Right lobe of liver (tissue), 6 donors: Measurements from ENCODE around the gene PDSS2. TPM values are rescaled to one million over a fixed set of nuclear protein-coding genes. Genes with fewer than 3 reads are reported as not detected.

Experiments
- ATAC-seq, 4 donors: fragments of 200-7000 bp; cut with Tn5 transposase; one replicate each; pipeline ENCODE4 v1.9.1; 2020; ENCODE audit warnings: mild to moderate bottlenecking in 4 of 4, moderate library complexity in 4 of 4
- DNase-seq, 3 donors: peaks; one replicate each; pipeline ENCODE4 v3.0.0-alpha.2; 2020
- H3K27ac ChIP-seq, 3 donors: fragments of 200-600 bp; one replicate each; pipeline ENCODE4 v1.8.0; 2022
- H3K27me3 ChIP-seq, 2 donors: fragments of 200-600 bp; one replicate each; pipeline ENCODE4 v1.8.0; 2022
- H3K36me3 ChIP-seq, 4 donors: fragments of 200-600 bp; sonication (generic) in 1 of 4; one replicate each; pipeline versions ENCODE4 v1.5.1 to v1.8.0; 2017 to 2022; ENCODE audit warnings: control low read depth in 1 of 4
- H3K4me1 ChIP-seq, 4 donors: fragments of 200-600 bp; sonication (generic) in 1 of 4; one replicate each; pipeline versions ENCODE4 v1.5.1 to v1.8.0; 2017 to 2022; ENCODE audit warnings: control low read depth in 1 of 4
- H3K4me3 ChIP-seq, 3 donors: fragments of 200-600 bp; one replicate each; pipeline ENCODE4 v1.8.0; 2022
- H3K9me3 ChIP-seq, 4 donors: fragments of 200-600 bp; sonication (generic) in 1 of 4; one replicate each; pipeline versions ENCODE4 v1.5.1 to v1.8.0; 2017 to 2022; ENCODE audit warnings: control low read depth in 1 of 4
- POLR2A ChIP-seq: fragments of 450-650 bp; IDR thresholded peaks from one replicate; pipeline ENCODE4 v1.6.1; 2017; ENCODE audit warnings: antibody characterized with exemption, mild to moderate bottlenecking
- WGBS: methylation state at CpG from one replicate; pipeline ENCODE4 v1.1.6; 2018; ENCODE audit warnings: low coverage, low lambda C conversion rate; ENCODE audit not compliant: insufficient coverage; ENCODE audit errors: missing lambda C conversion rate; 5-methylcytosine and 5-hydroxymethylcytosine counted together
- intact Hi-C, 2 donors: fragments of 100-400 bp; cut with DNase I; formaldehyde crosslinking; loops; one replicate each; pipeline versions ENCODE4 v1.11.2 to v1.14.1; 2022
- total RNA-seq, 6 experiments: library from RNA; depleted of rRNA in 2 of 6; stranded (reverse); fragments of >200 nt in 2 of 6; fragmentation: NEBNext Ultra II Directional in 3 of 6; extraction: Animal tissue kit (Norgen Biotek cat#: 25700) in 3 of 6; gene quantifications; one replicate each; pipeline versions ENCODE4 v1.1.0 to v1.2.4, GENCODE V29; 2016 to 2023
- TF ChIP-seq, protein P1 (sequence below), 4 donors: fragments of 200-600 bp in 3 of 4; fragments of 450-650 bp in 1 of 4; IDR thresholded peaks; one replicate each; pipeline versions ENCODE4 v1.5.1 to v1.8.0; 2016 to 2022; ENCODE audit warnings: antibody characterized with exemption in 4 of 4, mild to moderate bottlenecking in 2 of 4
- donor health status: DM: no; HTN: yes; CAD: no.
- donor health status: DM: no; HTN: no; CAD: no.
- donor health status: DM: no; HTN: no; CAD: no.
- donor health status: DM: no; HTN: yes; CAD: no.
- donor health status: DM: no; HTN: yes; CAD: no.

Gene PDSS2
- total RNA-seq, 6 experiments from 2014 or later, result 17.0 to 25.1 (median 19.0) TPM

GRCh38 chr6:107267634-107268033 lies 191.7 kb downstream of the PDSS2 start:
- Histone ChIP-seq H3K4me1 (peaks cover 0 to 30% (median 0%) of the 10 kb centered on the region in 4 donors), H3K27me3 (no peaks in the 10 kb centered on the region), H3K4me3 (no peak overlapping the region), H3K27ac (no peak overlapping the region), H3K9me3 (no peaks in the 10 kb centered on the region), H3K36me3 (no peaks in the 10 kb centered on the region)
- TF ChIP-seq POLR2A, result no peak
- TF ChIP-seq, protein P1, sequence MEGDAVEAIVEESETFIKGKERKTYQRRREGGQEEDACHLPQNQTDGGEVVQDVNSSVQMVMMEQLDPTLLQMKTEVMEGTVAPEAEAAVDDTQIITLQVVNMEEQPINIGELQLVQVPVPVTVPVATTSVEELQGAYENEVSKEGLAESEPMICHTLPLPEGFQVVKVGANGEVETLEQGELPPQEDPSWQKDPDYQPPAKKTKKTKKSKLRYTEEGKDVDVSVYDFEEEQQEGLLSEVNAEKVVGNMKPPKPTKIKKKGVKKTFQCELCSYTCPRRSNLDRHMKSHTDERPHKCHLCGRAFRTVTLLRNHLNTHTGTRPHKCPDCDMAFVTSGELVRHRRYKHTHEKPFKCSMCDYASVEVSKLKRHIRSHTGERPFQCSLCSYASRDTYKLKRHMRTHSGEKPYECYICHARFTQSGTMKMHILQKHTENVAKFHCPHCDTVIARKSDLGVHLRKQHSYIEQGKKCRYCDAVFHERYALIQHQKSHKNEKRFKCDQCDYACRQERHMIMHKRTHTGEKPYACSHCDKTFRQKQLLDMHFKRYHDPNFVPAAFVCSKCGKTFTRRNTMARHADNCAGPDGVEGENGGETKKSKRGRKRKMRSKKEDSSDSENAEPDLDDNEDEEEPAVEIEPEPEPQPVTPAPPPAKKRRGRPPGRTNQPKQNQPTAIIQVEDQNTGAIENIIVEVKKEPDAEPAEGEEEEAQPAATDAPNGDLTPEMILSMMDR (IDR thresholded peaks at IDR 0.05), result no peak
- WGBS, result 100% methylated on average over 1 of the region's 1 CpG
- ATAC-seq (no peak), DNase-seq (no peak)
- intact Hi-C loops, result no loop called here

DNA sequence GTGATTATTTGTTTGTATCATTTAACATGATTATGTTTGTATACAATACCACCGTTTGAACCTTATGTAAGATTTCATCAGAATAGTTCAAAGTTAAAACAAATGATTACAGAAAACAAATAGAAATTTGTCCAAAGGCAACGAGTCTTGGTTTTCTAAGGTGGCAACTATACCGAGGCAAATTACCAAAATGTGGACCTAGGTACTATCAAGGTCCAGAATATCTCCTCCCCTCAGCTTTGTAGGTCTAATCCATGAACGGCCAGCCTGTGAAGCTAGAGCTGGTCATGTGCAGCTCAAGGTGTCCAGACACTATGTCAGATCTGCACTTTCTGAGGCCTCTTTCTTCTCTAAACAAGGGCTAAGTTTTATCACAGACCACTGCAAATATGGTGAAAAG lies 192.4 kb downstream of the PDSS2 start:
- Histone ChIP-seq H3K9me3 (no peaks in the 10 kb centered on the region), H3K4me3 (no peak overlapping the region), H3K36me3 (no peaks in the 10 kb centered on the region), H3K27me3 (no peaks in the 10 kb centered on the region), H3K27ac (no peak overlapping the region), H3K4me1 (peaks cover 0 to 30% (median 0%) of the 10 kb centered on the region in 4 donors)
- intact Hi-C loops, result no loop called here
- ATAC-seq (peak; percentile 31 to 73 (median 63)), DNase-seq (no peak)
- TF ChIP-seq, protein P1 (IDR thresholded peaks at IDR 0.05), result no peak
- no peak for TF ChIP-seq POLR2A
- 24% methylated on average over 4 of the region's 4 CpGs for WGBS

GRCh38 chr6:107266563-107266962 lies 192.8 kb downstream of the PDSS2 start:
- Histone ChIP-seq H3K27ac (no peak overlapping the region), H3K27me3 (no peaks in the 10 kb centered on the region), H3K4me1 (peaks cover 0 to 30% (median 0%) of the 10 kb centered on the region in 4 donors), H3K4me3 (no peak overlapping the region), H3K9me3 (no peaks in the 10 kb centered on the region), H3K36me3 (no peaks in the 10 kb centered on the region)
- TF ChIP-seq, protein P1 (IDR thresholded peaks at IDR 0.05), result no peak
- TF ChIP-seq POLR2A, result no peak
- no peak for ATAC-seq
- no peak for DNase-seq
- intact Hi-C loops, result no loop called here

GRCh38 chr6:107264357-107264840 lies 195.0 kb downstream of the PDSS2 start:
- Histone ChIP-seq H3K27me3 (no peaks in the 10 kb centered on the region), H3K36me3 (no peaks in the 10 kb centered on the region), H3K4me3 (no peak overlapping the region), H3K9me3 (no peaks in the 10 kb centered on the region), H3K27ac (no peak overlapping the region), H3K4me1 (peaks cover 0 to 30% (median 0%) of the 10 kb centered on the region in 4 donors)
- intact Hi-C loops, result no loop called here
- ATAC-seq (peak; percentile 81 to 91 (median 88)), DNase-seq (no peak)
- TF ChIP-seq, protein P1 (IDR thresholded peaks at IDR 0.05), result no peak
- no peak for TF ChIP-seq POLR2A
- WGBS, result 31% methylated on average over 3 of the region's 3 CpGs

GRCh38 chr6:107259951-107260350 lies 199.4 kb downstream of the PDSS2 start:
- TF ChIP-seq, protein P1 (IDR thresholded peaks at IDR 0.05), result no peak
- no peak for TF ChIP-seq POLR2A
- Histone ChIP-seq H3K9me3 (no peaks in the 10 kb centered on the region), H3K27me3 (no peaks in the 10 kb centered on the region), H3K27ac (no peak overlapping the region), H3K4me1 (peaks cover 0 to 14% (median 0%) of the 10 kb centered on the region in 4 donors), H3K36me3 (no peaks in the 10 kb centered on the region), H3K4me3 (no peak overlapping the region)
- no peak for ATAC-seq
- no peak for DNase-seq
- intact Hi-C loops, result no loop called here
